Gastroesophageal sphincter (tissue), 4 donors: Measurements from ENCODE around the gene LHFPL2. TPM values are rescaled to one million over a fixed set of nuclear protein-coding genes. Genes with fewer than 3 reads are reported as not detected.

Source experiments
- ATAC-seq: fragments of 150-250 bp; one replicate; pipeline ENCODE4 v1.9.1; 2016; ENCODE audit warnings: mild to moderate bottlenecking, moderate library complexity
- H3K27ac ChIP-seq, 4 donors: fragments of 200-600 bp; sonication (generic) in 3 of 4; 1 replicate in 3 of 4; 2 replicates in 1 of 4; pipeline ENCODE4 v1.5.1; 2016 to 2019
- H3K27me3 ChIP-seq: fragments of 200-600 bp; sonication (generic); one replicate; pipeline ENCODE4 v1.5.1; 2019
- H3K36me3 ChIP-seq, 2 donors: fragments of 200-600 bp; sonication (generic); one replicate each; pipeline ENCODE4 v1.5.1; 2019; ENCODE audit warnings: control low read depth in 1 of 2
- H3K4me1 ChIP-seq, 3 donors: fragments of 200-600 bp; sonication (generic); 1 replicate in 2 of 3; 2 replicates in 1 of 3; pipeline ENCODE4 v1.5.1; 2016 to 2019; ENCODE audit warnings: control low read depth in 2 of 3
- H3K4me3 ChIP-seq, 2 donors: fragments of 200-600 bp; sonication (generic); one replicate each; pipeline ENCODE4 v1.5.1; 2019; ENCODE audit warnings: mild to moderate bottlenecking in 1 of 2, moderate library complexity in 1 of 2
- H3K9me3 ChIP-seq, 3 donors: fragments of 200-600 bp; sonication (generic); one replicate each; pipeline ENCODE4 v1.5.1; 2017 to 2019; ENCODE audit warnings: control low read depth in 2 of 3
- CTCF ChIP-seq, 4 experiments: fragments of 200-600 bp in 2 of 4; fragments of 450-650 bp in 2 of 4; sonication (generic) in 1 of 4; IDR thresholded peaks; one replicate each; pipeline ENCODE4 v1.5.1; 2017 to 2019; ENCODE audit warnings: antibody characterized with exemption in 4 of 4, mild to moderate bottlenecking in 2 of 4, moderate library complexity in 2 of 4
- EP300 ChIP-seq: sonication (generic); formaldehyde crosslinking; IDR thresholded peaks from one replicate; pipeline ENCODE4 v1.6.1; 2017; ENCODE audit warnings: antibody characterized with exemption, mild to moderate bottlenecking
- POLR2A ChIP-seq, 2 donors: fragments of 450-650 bp; IDR thresholded peaks; one replicate each; pipeline ENCODE4 v1.6.1; 2017; ENCODE audit warnings: antibody characterized with exemption in 2 of 2, mild to moderate bottlenecking in 2 of 2, moderate library complexity in 1 of 2
- POLR2AphosphoS5 ChIP-seq: sonication (generic); formaldehyde crosslinking; IDR thresholded peaks from one replicate; pipeline ENCODE4 v1.6.1; 2017; ENCODE audit warnings: antibody characterized with exemption
- WGBS, 2 donors: methylation state at CpG; one replicate each; pipeline ENCODE4 v1.1.5; 2018; ENCODE audit warnings: low coverage in 1 of 2; 5-methylcytosine and 5-hydroxymethylcytosine counted together
- total RNA-seq, 4 donors: library from RNA; depleted of rRNA; stranded (reverse); fragments of >200 nt; gene quantifications; one replicate each; pipeline ENCODE4 v1.1.0, GENCODE V29; 2016

Gene LHFPL2
- total RNA-seq, 4 donors from 2014 or later, result 14.9 to 44.2 (median 39.3) TPM

GRCh38 chr5:78500028-78500427, 148.5 kb downstream of the LHFPL2 start:
- Histone ChIP-seq H3K27ac (no peak overlapping the region), H3K9me3 (no peaks in the 10 kb centered on the region), H3K36me3 (no peaks in the 10 kb centered on the region), H3K27me3 (no peaks in the 10 kb centered on the region), H3K4me3 (no peak overlapping the region), H3K4me1 (peaks cover 19 to 79% (median 30%) of the 10 kb centered on the region in 3 donors)
- no peak for ATAC-seq
- no peak for TF ChIP-seq POLR2A (IDR thresholded peaks at IDR 0.05)
- no peak for TF ChIP-seq EP300
- no peak for TF ChIP-seq CTCF (IDR thresholded peaks at IDR 0.05)
- no peak for TF ChIP-seq POLR2AphosphoS5
- WGBS, 2 donors, result 94 to 100% methylated on average over 1 to 2 of the region's 2 CpGs

GRCh38 chr5:78499485-78499884, 149.1 kb downstream of the LHFPL2 start:
- Histone ChIP-seq H3K4me3 (no peak overlapping the region), H3K36me3 (no peaks in the 10 kb centered on the region), H3K27ac (no peak overlapping the region), H3K4me1 (peaks cover 17 to 75% (median 27%) of the 10 kb centered on the region in 3 donors), H3K27me3 (no peaks in the 10 kb centered on the region), H3K9me3 (no peaks in the 10 kb centered on the region)
- ATAC-seq, result no peak
- WGBS, 2 donors, result 77 to 100% methylated on average over 1 of the region's 1 CpG
- no peak for TF ChIP-seq POLR2AphosphoS5
- no peak for TF ChIP-seq POLR2A (IDR thresholded peaks at IDR 0.05)
- no peak for TF ChIP-seq EP300
- TF ChIP-seq CTCF (IDR thresholded peaks at IDR 0.05), result no peak

GRCh38 chr5:78497573-78498533, 150.7 kb downstream of the LHFPL2 start:
- peak overlapping the region in 2 of 4 donors; percentile 17 to 28 for H3K27ac ChIP-seq
- H3K36me3 ChIP-seq, result no peaks in the 10 kb centered on the region
- H3K4me1 ChIP-seq, result peaks cover 13 to 59% (median 21%) of the 10 kb centered on the region in 3 donors
- no peaks in the 10 kb centered on the region for H3K9me3 ChIP-seq
- TF ChIP-seq POLR2AphosphoS5, result no peak
- no peak for TF ChIP-seq EP300
- no peak for TF ChIP-seq POLR2A (IDR thresholded peaks at IDR 0.05)
- TF ChIP-seq CTCF (IDR thresholded peaks at IDR 0.05), result no peak
- no peaks in the 10 kb centered on the region for H3K27me3 ChIP-seq
- 22 to 29% methylated on average over 13 of the region's 13 CpGs for WGBS, 2 donors
- no peak overlapping the region for H3K4me3 ChIP-seq
- ATAC-seq, result peak; percentile 37

GRCh38 chr5:78496373-78496772, 152.2 kb downstream of the LHFPL2 start:
- H3K4me1 ChIP-seq, result peaks cover under 1 to 44% (median 21%) of the 10 kb centered on the region in 3 donors
- H3K36me3 ChIP-seq, result no peaks in the 10 kb centered on the region
- no peaks in the 10 kb centered on the region for H3K9me3 ChIP-seq
- no peak overlapping the region for H3K4me3 ChIP-seq
- peak overlapping the region in 1 of 4 donors; percentile 26 for H3K27ac ChIP-seq
- ATAC-seq, result no peak
- H3K27me3 ChIP-seq, result no peaks in the 10 kb centered on the region
- TF ChIP-seq POLR2AphosphoS5 (no peak), POLR2A (IDR thresholded peaks at IDR 0.05) (no peak), CTCF (IDR thresholded peaks at IDR 0.05) (no peak), EP300 (no peak)

GRCh38 chr5:78495800-78496199, 152.8 kb downstream of the LHFPL2 start:
- no peaks in the 10 kb centered on the region for H3K27me3 ChIP-seq
- no peak overlapping the region for H3K27ac ChIP-seq
- TF ChIP-seq EP300 (no peak), POLR2AphosphoS5 (no peak), CTCF (IDR thresholded peaks at IDR 0.05) (no peak), POLR2A (IDR thresholded peaks at IDR 0.05) (no peak)
- WGBS, 2 donors, result 67 to 78% methylated on average over 3 to 6 of the region's 6 CpGs
- no peak overlapping the region for H3K4me3 ChIP-seq
- no peaks in the 10 kb centered on the region for H3K9me3 ChIP-seq
- ATAC-seq, result no peak
- H3K36me3 ChIP-seq, result no peaks in the 10 kb centered on the region
- peaks cover 0 to 39% (median 21%) of the 10 kb centered on the region in 3 donors for H3K4me1 ChIP-seq
